Transverse colon (tissue), 3 donors: ENCODE data around the gene EFCAB5.

Experiments
- CTCF ChIP-seq, 5 experiments: fragments of 200-600 bp in 3 of 5; fragments of 450-650 bp in 2 of 5; sonication (generic) in 3 of 5; IDR thresholded peaks; 1 replicate in 2 of 5; 2 replicates in 3 of 5; pipeline ENCODE4 v1.5.1; 2016 to 2017; ENCODE audit warnings: antibody characterized with exemption in 5 of 5, inconsistent platforms in 3 of 5, mild to moderate bottlenecking in 2 of 5, moderate library complexity in 1 of 5
- EP300 ChIP-seq: sonication (generic); formaldehyde crosslinking; IDR thresholded peaks from one replicate; pipeline ENCODE4 v1.6.1; 2017; ENCODE audit warnings: antibody characterized with exemption, low read depth
- POLR2A ChIP-seq: fragments of 450-650 bp; IDR thresholded peaks from one replicate; pipeline ENCODE4 v1.6.1; 2016; ENCODE audit warnings: antibody characterized with exemption, mild to moderate bottlenecking, moderate library complexity

GRCh38 chr17:29909236-29910003, 32.0 kb upstream of the EFCAB5 start:
- no peak for TF ChIP-seq CTCF (IDR thresholded peaks at IDR 0.05)
- TF ChIP-seq EP300: no peak
- no peak for TF ChIP-seq POLR2A
